ENCODE measurements around the gene OLA1.

Gene OLA1

GRCh38 chr2:174210862-174211261 lies 37.5 kb downstream of the OLA1 start:
- DNase-seq: no peak
- Mint-ChIP-seq H3K9me3 (no peaks in the 10 kb centered on the region), H3K36me3 (no peaks in the 10 kb centered on the region), H3K27ac (no peak overlapping the region), H3K4me1 (no peaks in the 10 kb centered on the region), H3K4me3 (no peak overlapping the region), H3K27me3 (no peaks in the 10 kb centered on the region)
- CTCF ChIA-PET: no interaction called here

DNA sequence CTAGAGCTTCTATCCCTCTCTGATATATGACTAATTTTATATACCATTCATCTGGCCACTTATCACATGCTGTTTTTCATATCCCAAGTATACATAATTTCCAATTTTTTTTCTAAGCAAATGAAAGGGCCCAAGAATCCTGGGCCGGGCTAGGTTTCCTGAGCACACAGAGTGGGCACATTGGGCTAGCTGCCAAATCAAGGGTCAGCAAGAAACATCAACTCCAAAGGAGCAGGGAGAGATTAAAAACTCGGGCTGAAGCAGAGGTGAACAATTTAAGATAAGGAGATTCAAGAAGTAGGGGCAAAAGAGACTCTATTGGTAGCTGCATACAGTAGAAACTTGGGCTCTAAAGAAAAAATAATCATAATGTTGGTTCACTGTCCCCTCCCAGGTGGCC lies 39.0 kb downstream of the OLA1 start:
- Mint-ChIP-seq H3K27ac (no peak overlapping the region), H3K9me3 (no peaks in the 10 kb centered on the region), H3K4me1 (no peaks in the 10 kb centered on the region), H3K36me3 (no peaks in the 10 kb centered on the region), H3K4me3 (no peak overlapping the region), H3K27me3 (no peaks in the 10 kb centered on the region)
- CTCF ChIA-PET: no interaction called here
- no peak for DNase-seq

DNA sequence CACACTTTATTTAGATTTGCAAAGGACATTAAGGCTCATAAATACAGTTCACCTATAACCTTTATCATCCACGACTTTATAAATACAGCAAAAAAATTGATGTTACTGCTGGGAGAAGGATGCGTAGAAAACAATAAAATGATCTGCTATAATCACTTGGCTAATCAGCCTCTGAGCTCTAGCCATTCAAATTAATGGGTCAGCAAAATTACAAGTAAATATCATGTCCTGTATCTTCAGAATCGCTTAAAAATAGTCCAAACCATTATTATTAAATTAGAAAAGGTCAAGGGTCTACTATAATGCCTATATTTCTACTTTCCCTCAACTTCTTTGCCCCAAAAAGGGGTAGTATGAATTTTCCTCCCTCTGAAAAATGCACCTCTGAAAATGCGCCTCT lies 40.3 kb downstream of the OLA1 start:
- Mint-ChIP-seq H3K36me3 (no peaks in the 10 kb centered on the region), H3K9me3 (no peaks in the 10 kb centered on the region), H3K27me3 (no peaks in the 10 kb centered on the region), H3K4me3 (no peak overlapping the region), H3K27ac (no peak overlapping the region), H3K4me1 (no peaks in the 10 kb centered on the region)
- CTCF ChIA-PET: interaction anchor here (0.7 kb wide), 1 partner anchor 797 kb away, joined by 3 read pairs; no protein-coding TSS in a partner anchor
- no peak for DNase-seq

DNA sequence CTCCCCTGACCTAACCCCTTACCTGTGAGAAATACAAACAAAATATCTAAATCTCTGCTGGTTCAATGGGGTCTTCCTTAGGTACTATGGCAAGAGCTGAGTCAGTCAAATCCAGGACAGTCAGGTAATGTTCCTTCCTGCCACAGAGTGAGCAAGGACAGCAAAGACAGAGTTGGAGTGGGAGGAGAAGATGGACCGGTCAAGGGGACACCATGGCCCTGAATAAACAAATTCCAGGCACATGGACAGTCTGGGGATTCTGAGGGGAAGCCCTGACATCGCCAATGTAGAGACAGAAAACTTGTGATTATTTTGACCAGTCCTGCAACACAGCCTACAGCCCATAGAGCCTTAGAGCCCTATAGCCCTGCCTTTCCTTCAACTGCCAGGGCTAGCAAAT lies 42.8 kb downstream of the OLA1 start:
- H3K4me3 Mint-ChIP-seq: no peak overlapping the region
- no peaks in the 10 kb centered on the region for H3K4me1 Mint-ChIP-seq
- DNase-seq: no peak
- no peak overlapping the region for H3K27ac Mint-ChIP-seq
- no peaks in the 10 kb centered on the region for H3K9me3 Mint-ChIP-seq
- CTCF ChIA-PET: no interaction called here
- H3K27me3 Mint-ChIP-seq: no peaks in the 10 kb centered on the region
- no peaks in the 10 kb centered on the region for H3K36me3 Mint-ChIP-seq

DNA sequence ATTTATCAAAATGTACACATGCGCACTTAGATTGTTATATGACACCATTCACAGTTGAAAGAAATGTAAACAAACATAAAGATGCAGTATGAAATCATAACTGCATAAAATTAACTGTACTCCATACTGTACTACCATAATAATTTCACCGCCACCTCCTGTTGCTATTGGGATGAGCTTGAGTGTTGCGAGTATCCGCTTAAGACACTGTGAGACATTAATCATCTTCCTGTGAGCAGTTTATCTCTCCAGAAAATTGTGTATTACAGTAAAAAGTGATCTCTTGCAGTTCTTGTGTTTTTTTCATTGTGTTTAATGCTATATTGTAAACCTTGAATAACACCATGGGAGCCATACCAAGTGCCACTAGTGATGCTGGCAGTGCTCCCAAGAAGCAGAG lies 46.1 kb downstream of the OLA1 start:
- no peaks in the 10 kb centered on the region for H3K27me3 Mint-ChIP-seq
- CTCF ChIA-PET: no interaction called here
- no peak for DNase-seq
- H3K4me3 Mint-ChIP-seq: no peak overlapping the region
- no peaks in the 10 kb centered on the region for H3K9me3 Mint-ChIP-seq
- H3K4me1 Mint-ChIP-seq: no peaks in the 10 kb centered on the region
- H3K27ac Mint-ChIP-seq: no peak overlapping the region
- no peaks in the 10 kb centered on the region for H3K36me3 Mint-ChIP-seq

GRCh38 chr2:174198846-174199564 lies 49.3 kb downstream of the OLA1 start:
- no peak overlapping the region for H3K4me3 Mint-ChIP-seq
- no peaks in the 10 kb centered on the region for H3K36me3 Mint-ChIP-seq
- no peaks in the 10 kb centered on the region for H3K9me3 Mint-ChIP-seq
- CTCF ChIA-PET: no interaction called here
- DNase-seq: no peak
- H3K27me3 Mint-ChIP-seq: no peaks in the 10 kb centered on the region
- no peaks in the 10 kb centered on the region for H3K4me1 Mint-ChIP-seq
- no peak overlapping the region for H3K27ac Mint-ChIP-seq

- Mint-ChIP-seq H3K27me3 (no peaks in the 10 kb centered on the region), H3K36me3 (no peaks in the 10 kb centered on the region), H3K27ac (no peak overlapping the region), H3K9me3 (no peaks in the 10 kb centered on the region), H3K4me1 (no peaks in the 10 kb centered on the region), H3K4me3 (no peak overlapping the region)
- DNase-seq: no peak
- CTCF ChIA-PET: no interaction called here
Measured at GRCh38 chr2:174195253-174195652, 53.1 kb downstream of the OLA1 start.

DNA sequence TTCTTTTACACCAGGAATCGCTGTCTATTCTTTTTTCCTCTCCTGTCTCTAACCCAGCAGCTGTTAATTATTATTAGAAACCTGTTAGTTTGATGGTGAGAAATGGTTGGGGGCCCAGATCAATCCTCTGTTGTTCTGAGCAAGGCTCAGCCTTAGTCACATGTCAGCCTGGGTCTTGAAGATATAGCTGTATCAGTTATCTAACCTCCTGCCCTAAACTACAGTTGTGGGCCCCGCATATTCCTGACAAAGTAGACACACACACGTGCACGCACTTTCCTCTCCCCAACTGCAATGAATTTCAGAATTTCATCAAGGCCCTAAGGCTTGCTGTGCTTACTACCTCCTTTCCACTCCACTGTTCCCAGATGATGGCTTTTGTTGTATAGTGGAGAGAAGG lies 54.6 kb downstream of the OLA1 start:
- DNase-seq: no peak
- no peaks in the 10 kb centered on the region for H3K4me1 Mint-ChIP-seq
- no peaks in the 10 kb centered on the region for H3K36me3 Mint-ChIP-seq
- no peaks in the 10 kb centered on the region for H3K9me3 Mint-ChIP-seq
- H3K4me3 Mint-ChIP-seq: no peak overlapping the region
- H3K27me3 Mint-ChIP-seq: no peaks in the 10 kb centered on the region
- H3K27ac Mint-ChIP-seq: no peak overlapping the region
- CTCF ChIA-PET: no interaction called here

GRCh38 chr2:174192664-174193063 lies 55.7 kb downstream of the OLA1 start:
- CTCF ChIA-PET: no interaction called here
- Mint-ChIP-seq H3K36me3 (peaks cover 2% of the 10 kb centered on the region), H3K27ac (no peak overlapping the region), H3K4me3 (no peak overlapping the region), H3K4me1 (no peaks in the 10 kb centered on the region), H3K9me3 (no peaks in the 10 kb centered on the region), H3K27me3 (no peaks in the 10 kb centered on the region)
- no peak for DNase-seq

DNA sequence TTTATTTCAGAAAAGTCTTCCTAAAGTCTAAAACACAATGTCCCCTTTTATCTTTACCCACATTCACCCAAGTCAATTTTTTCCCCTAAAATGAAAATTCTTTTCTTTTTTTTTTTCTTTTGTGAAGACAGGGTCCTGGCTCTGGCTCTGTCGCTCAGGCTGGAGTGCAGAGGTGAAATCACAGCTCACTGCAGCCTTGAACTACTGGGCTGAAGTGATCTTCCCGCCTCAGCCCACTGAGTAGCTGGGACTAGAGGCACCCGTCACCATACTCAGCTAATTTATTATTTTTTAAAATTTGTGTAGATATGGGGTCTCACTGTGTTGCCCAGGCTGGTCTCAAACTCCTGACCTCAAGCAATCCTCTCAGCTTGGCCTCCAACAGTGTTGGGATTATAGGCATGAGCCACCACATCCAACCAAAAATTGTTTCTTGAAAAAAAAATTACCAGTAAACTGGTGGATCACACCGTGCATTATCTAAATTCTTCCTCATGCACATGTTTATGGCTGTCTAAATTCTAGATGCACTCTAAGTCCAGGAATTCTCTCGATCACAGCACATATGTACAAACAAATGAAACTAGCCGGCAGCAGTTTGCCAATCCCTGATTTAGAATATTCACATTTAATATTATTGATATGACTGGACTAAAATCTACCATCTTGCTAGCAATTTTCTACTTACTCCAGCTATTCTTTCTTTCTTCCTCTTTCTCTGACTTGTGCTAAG lies 56.8 kb downstream of the OLA1 start:
- Mint-ChIP-seq H3K9me3 (no peaks in the 10 kb centered on the region), H3K27ac (no peak overlapping the region), H3K36me3 (peaks cover 2% of the 10 kb centered on the region), H3K27me3 (no peaks in the 10 kb centered on the region), H3K4me1 (no peaks in the 10 kb centered on the region), H3K4me3 (no peak overlapping the region)
- no peak for DNase-seq
- CTCF ChIA-PET: no interaction called here

DNA sequence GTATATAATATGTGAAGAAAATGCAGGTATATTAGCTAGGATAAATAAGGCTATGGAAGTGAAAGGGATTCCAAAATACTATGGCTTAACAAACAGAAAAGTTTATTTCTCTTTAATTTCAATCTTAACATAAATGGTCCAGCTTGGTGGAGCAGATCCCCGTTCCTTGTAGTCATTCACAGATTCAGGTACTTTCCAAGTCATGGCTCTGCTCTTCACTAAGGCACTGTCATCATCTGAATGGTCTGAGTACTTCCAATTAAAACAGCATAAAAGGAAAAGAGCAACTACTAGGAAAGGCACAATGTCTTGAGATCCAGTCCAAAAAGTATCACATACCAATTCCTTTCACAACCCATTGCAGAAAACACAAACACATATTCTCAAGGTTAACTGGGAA lies 63.4 kb downstream of the OLA1 start:
- CTCF ChIA-PET: no interaction called here
- no peak overlapping the region for H3K27ac Mint-ChIP-seq
- no peaks in the 10 kb centered on the region for H3K9me3 Mint-ChIP-seq
- no peak overlapping the region for H3K4me3 Mint-ChIP-seq
- peaks cover 5% of the 10 kb centered on the region for H3K36me3 Mint-ChIP-seq
- DNase-seq: no peak
- no peaks in the 10 kb centered on the region for H3K4me1 Mint-ChIP-seq
- H3K27me3 Mint-ChIP-seq: no peaks in the 10 kb centered on the region

GRCh38 chr2:174184504-174184903 lies 63.8 kb downstream of the OLA1 start:
- Mint-ChIP-seq H3K27ac (no peak overlapping the region), H3K36me3 (peaks cover 5% of the 10 kb centered on the region), H3K4me3 (no peak overlapping the region), H3K9me3 (no peaks in the 10 kb centered on the region), H3K4me1 (no peaks in the 10 kb centered on the region), H3K27me3 (no peaks in the 10 kb centered on the region)
- CTCF ChIA-PET: no interaction called here
- DNase-seq: no peak

DNA sequence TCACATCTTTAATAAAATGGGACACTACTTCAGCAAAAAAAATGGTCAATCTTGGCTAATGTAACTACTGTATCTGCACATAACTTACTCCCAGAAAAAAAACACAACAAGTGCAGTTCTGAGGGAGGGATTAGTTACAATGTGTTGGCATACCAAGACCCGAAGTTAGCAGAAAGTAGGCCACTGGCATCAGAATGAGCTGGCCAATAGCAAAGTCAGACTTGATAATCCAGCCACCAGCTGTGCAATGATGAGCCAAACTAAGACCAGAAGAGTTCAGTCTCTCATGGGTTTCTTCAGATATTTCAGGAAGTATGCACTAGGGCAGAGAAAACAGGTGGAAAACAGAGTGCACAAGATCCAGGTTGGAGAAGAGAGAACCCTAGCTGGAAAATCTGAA lies 65.3 kb downstream of the OLA1 start:
- H3K9me3 Mint-ChIP-seq: no peaks in the 10 kb centered on the region
- CTCF ChIA-PET: no interaction called here
- H3K4me1 Mint-ChIP-seq: no peaks in the 10 kb centered on the region
- peaks cover 5% of the 10 kb centered on the region for H3K36me3 Mint-ChIP-seq
- no peaks in the 10 kb centered on the region for H3K27me3 Mint-ChIP-seq
- no peak overlapping the region for H3K27ac Mint-ChIP-seq
- no peak for DNase-seq
- no peak overlapping the region for H3K4me3 Mint-ChIP-seq

DNA sequence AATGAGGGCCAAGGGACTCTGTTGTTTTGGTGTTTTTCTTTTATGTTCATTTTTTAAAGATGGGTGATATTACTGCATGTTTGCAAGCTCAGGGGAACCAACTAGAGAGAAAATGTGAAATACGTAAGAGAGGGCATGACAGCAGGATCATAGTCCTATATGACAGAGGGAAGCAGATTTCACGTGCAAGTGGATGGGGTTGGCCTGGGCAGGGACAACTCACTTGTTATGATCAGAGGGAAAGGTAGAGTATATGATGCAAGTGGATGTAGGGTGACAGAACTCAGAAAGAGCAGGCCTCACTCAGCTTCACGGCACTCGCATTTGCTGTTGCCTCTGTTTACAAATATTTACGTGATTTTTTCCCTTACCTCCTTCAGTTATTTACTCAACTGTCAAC lies 67.0 kb downstream of the OLA1 start:
- DNase-seq: no peak
- CTCF ChIA-PET: no interaction called here
- H3K4me1 Mint-ChIP-seq: no peaks in the 10 kb centered on the region
- no peaks in the 10 kb centered on the region for H3K9me3 Mint-ChIP-seq
- H3K36me3 Mint-ChIP-seq: peaks cover 7% of the 10 kb centered on the region
- H3K4me3 Mint-ChIP-seq: no peak overlapping the region
- H3K27ac Mint-ChIP-seq: no peak overlapping the region
- H3K27me3 Mint-ChIP-seq: no peaks in the 10 kb centered on the region

DNA sequence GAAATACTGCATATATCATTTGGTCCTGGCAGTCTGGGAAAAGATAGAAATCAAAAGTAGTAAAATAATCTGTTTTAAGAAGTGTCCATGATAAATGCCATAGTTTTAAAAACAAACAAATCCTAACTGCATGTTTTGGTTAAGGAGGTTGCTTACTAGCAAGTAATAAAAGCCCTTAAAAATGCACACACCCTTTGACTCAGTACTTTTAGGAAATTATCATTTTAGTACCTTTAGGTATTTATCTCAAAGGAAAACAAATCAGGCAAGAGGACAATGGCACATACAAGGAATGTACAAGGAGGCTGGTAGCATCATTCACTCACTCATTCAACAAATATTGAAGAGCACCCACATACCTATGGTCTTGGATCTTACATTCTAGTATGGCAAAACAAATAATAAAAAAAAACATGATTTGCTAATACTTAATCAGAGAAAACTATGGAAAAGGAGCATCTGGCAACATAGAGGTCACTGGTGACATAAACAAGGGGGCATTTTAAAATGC lies 67.6 kb downstream of the OLA1 start:
- peaks cover 8% of the 10 kb centered on the region for H3K36me3 Mint-ChIP-seq
- no peak overlapping the region for H3K4me3 Mint-ChIP-seq
- H3K9me3 Mint-ChIP-seq: no peaks in the 10 kb centered on the region
- H3K4me1 Mint-ChIP-seq: no peaks in the 10 kb centered on the region
- CTCF ChIA-PET: no interaction called here
- no peaks in the 10 kb centered on the region for H3K27me3 Mint-ChIP-seq
- no peak for DNase-seq
- no peak overlapping the region for H3K27ac Mint-ChIP-seq

All from activated naive CD4-positive, alpha-beta T cell treated with anti-CD3 and anti-CD28 coated beads, Interleukin-2, amount 10 ng/mL, durations not matched to agents 7 days and 5 days (primary cell).